Measurements from ENCODE around the gene OVAAL.
A peak's percentile ranks its signal among the peaks of the same experiment; 100 is the strongest.

OVAAL gene

DNA sequence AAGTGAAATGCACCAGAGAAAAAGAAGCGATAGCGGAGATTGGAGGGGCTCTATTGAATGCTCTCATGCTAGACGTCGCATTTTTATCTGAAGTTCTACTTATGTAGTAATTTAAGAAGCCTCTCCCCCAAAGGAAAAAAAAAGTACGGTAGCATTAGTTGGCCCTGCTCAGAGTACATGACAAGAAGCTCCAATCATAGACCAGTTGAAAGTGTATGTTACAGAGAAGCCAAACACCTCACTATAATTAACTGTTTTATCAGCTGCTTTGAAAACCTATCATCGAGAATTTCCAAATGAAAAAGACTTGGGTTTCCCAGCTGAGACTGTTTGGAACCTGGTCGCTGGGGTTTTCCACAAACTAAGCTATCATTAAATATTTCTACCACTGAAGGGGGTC is 19.6 kb upstream of the OVAAL start:
- no peak for TF ChIP-seq BACH2 (CRISPR knock-in tag; IDR thresholded peaks at IDR 0.05; ENCODE audit: borderline replicate concordance)
- TF ChIP-seq, protein P1, sequence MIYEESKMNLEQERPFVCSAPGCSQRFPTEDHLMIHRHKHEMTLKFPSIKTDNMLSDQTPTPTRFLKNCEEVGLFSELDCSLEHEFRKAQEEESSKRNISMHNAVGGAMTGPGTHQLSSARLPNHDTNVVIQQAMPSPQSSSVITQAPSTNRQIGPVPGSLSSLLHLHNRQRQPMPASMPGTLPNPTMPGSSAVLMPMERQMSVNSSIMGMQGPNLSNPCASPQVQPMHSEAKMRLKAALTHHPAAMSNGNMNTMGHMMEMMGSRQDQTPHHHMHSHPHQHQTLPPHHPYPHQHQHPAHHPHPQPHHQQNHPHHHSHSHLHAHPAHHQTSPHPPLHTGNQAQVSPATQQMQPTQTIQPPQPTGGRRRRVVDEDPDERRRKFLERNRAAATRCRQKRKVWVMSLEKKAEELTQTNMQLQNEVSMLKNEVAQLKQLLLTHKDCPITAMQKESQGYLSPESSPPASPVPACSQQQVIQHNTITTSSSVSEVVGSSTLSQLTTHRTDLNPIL (CRISPR knock-in tag; IDR thresholded peaks at IDR 0.05; ENCODE audit: low read depth), result no peak
- no peak for TF ChIP-seq ZFP3 (CRISPR knock-in tag; IDR thresholded peaks at IDR 0.05)
- no peak for TF ChIP-seq RARB (CRISPR knock-in tag; IDR thresholded peaks at IDR 0.05)
- TF ChIP-seq, protein P2, sequence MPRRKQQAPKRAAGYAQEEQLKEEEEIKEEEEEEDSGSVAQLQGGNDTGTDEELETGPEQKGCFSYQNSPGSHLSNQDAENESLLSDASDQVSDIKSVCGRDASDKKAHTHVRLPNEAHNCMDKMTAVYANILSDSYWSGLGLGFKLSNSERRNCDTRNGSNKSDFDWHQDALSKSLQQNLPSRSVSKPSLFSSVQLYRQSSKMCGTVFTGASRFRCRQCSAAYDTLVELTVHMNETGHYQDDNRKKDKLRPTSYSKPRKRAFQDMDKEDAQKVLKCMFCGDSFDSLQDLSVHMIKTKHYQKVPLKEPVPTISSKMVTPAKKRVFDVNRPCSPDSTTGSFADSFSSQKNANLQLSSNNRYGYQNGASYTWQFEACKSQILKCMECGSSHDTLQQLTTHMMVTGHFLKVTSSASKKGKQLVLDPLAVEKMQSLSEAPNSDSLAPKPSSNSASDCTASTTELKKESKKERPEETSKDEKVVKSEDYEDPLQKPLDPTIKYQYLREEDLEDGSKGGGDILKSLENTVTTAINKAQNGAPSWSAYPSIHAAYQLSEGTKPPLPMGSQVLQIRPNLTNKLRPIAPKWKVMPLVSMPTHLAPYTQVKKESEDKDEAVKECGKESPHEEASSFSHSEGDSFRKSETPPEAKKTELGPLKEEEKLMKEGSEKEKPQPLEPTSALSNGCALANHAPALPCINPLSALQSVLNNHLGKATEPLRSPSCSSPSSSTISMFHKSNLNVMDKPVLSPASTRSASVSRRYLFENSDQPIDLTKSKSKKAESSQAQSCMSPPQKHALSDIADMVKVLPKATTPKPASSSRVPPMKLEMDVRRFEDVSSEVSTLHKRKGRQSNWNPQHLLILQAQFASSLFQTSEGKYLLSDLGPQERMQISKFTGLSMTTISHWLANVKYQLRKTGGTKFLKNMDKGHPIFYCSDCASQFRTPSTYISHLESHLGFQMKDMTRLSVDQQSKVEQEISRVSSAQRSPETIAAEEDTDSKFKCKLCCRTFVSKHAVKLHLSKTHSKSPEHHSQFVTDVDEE (CRISPR knock-in tag; IDR thresholded peaks at IDR 0.05), result no peak
- no peak for TF ChIP-seq TOX (CRISPR knock-in tag; IDR thresholded peaks at IDR 0.05; ENCODE audit: borderline replicate concordance)
- no peak for TF ChIP-seq ZFP30 (CRISPR knock-in tag; IDR thresholded peaks at IDR 0.05)
- TF ChIP-seq GLIS3 (CRISPR knock-in tag; IDR thresholded peaks at IDR 0.05), result no peak
- no peak for ATAC-seq

DNA sequence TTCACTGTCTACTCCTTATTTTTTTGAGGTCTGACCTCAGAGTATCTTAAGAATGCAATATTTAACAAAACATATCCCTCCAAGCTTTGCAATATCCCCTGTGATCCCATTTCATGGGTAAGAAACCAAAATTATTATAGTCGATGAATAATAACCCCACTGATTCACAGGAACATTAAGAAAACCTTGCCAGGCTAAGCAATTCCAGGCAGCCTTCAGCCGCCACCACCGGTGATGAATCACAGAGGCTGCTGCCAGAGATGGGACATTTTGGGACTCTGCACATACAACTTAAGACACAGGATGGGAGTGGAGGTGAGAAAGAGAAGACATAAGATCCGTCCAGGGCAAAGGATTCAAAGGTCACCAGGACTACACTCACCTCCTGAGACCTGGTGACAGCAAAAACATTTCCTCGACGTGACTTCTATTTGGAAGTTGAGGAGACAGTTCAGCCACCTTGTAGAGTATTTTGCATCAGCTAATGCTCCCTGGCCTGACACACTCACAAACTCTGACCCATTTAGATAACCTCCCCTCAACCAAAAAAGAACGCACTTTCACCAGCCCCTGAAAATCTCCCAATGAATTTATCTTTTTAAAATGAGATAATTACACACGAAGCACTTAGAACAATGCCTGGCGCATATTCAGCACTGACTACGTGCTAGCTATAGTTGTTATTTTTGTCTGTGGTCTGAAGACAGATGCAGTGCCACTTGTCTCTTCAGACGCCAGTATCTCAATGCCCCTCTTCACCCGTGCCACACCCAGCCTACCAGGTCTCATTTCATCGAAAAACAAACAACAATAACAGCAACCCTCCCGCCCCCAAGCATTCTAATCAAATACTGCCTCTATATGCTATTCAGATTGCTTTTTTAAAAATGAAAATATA is 17.8 kb upstream of the OVAAL start:
- no peak for TF ChIP-seq ZFP30 (CRISPR knock-in tag; IDR thresholded peaks at IDR 0.05)
- no peak for TF ChIP-seq ZFP3 (CRISPR knock-in tag; IDR thresholded peaks at IDR 0.05)
- TF ChIP-seq, protein P3, sequence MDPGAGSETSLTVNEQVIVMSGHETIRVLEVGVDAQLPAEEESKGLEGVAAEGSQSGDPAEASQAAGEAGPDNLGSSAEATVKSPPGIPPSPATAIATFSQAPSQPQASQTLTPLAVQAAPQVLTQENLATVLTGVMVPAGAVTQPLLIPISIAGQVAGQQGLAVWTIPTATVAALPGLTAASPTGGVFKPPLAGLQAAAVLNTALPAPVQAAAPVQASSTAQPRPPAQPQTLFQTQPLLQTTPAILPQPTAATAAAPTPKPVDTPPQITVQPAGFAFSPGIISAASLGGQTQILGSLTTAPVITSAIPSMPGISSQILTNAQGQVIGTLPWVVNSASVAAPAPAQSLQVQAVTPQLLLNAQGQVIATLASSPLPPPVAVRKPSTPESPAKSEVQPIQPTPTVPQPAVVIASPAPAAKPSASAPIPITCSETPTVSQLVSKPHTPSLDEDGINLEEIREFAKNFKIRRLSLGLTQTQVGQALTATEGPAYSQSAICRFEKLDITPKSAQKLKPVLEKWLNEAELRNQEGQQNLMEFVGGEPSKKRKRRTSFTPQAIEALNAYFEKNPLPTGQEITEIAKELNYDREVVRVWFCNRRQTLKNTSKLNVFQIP (CRISPR knock-in tag; IDR thresholded peaks at IDR 0.05; ENCODE audit: borderline replicate concordance, low read depth), result no peak
- no peak for TF ChIP-seq TCF4 (CRISPR knock-in tag; IDR thresholded peaks at IDR 0.05; ENCODE audit: borderline replicate concordance)
- no peak for TF ChIP-seq ZC3H10 (CRISPR knock-in tag; IDR thresholded peaks at IDR 0.05)
- no peak for TF ChIP-seq ZNF565 (CRISPR knock-in tag; conservative IDR thresholded peaks at IDR 0.05; ENCODE audit: low read depth)
- no peak for TF ChIP-seq ZNF70 (CRISPR knock-in tag; IDR thresholded peaks at IDR 0.05)
- TF ChIP-seq, protein P4, sequence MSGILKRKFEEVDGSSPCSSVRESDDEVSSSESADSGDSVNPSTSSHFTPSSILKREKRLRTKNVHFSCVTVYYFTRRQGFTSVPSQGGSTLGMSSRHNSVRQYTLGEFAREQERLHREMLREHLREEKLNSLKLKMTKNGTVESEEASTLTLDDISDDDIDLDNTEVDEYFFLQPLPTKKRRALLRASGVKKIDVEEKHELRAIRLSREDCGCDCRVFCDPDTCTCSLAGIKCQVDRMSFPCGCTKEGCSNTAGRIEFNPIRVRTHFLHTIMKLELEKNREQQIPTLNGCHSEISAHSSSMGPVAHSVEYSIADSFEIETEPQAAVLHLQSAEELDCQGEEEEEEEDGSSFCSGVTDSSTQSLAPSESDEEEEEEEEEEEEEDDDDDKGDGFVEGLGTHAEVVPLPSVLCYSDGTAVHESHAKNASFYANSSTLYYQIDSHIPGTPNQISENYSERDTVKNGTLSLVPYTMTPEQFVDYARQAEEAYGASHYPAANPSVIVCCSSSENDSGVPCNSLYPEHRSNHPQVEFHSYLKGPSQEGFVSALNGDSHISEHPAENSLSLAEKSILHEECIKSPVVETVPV (CRISPR knock-in tag; IDR thresholded peaks at IDR 0.05), result no peak
- no peak for TF ChIP-seq OSR1 (CRISPR knock-in tag; IDR thresholded peaks at IDR 0.05)
- TF ChIP-seq TOX (CRISPR knock-in tag; IDR thresholded peaks at IDR 0.05; ENCODE audit: borderline replicate concordance), result no peak
- no peak for TF ChIP-seq RARB (CRISPR knock-in tag; IDR thresholded peaks at IDR 0.05)
- TF ChIP-seq GLIS3 (CRISPR knock-in tag; IDR thresholded peaks at IDR 0.05), result no peak
- TF ChIP-seq ZNF8 (CRISPR knock-in tag; IDR thresholded peaks at IDR 0.05), result no peak
- no peak for TF ChIP-seq ARNTL (CRISPR knock-in tag; IDR thresholded peaks at IDR 0.05; ENCODE audit: borderline replicate concordance, low read depth)
- TF ChIP-seq, protein P2 (CRISPR knock-in tag; IDR thresholded peaks at IDR 0.05), result no peak
- no peak for TF ChIP-seq BACH2 (CRISPR knock-in tag; IDR thresholded peaks at IDR 0.05; ENCODE audit: borderline replicate concordance)
- no peak for TF ChIP-seq SNAI2 (CRISPR knock-in tag; IDR thresholded peaks at IDR 0.05)
- TF ChIP-seq, protein P1 (CRISPR knock-in tag; IDR thresholded peaks at IDR 0.05; ENCODE audit: low read depth), result no peak
- ATAC-seq, result peak; percentile 72

Measured in SK-N-SH treated with all-trans-retinoic acid at 6 μM for 48 hours (cell line).